Hepatocyte (in vitro differentiated cells): Measurements from ENCODE around the gene DENND5A. TPM values are rescaled to one million over a fixed set of nuclear protein-coding genes. Genes with fewer than 3 reads are reported as not detected.

Source experiments
- DNase-seq: peaks from one replicate; pipeline ENCODE4 v3.0.0-alpha.2; 2016; ENCODE audit warnings: low spot score
- H2AFZ ChIP-seq: fragments of 200-600 bp; sonication (generic); 2 replicates; pipeline ENCODE4 v1.6.0; 2016; ENCODE audit warnings: antibody characterized with exemption, mild to moderate bottlenecking
- H3K27ac ChIP-seq: fragments of 200-600 bp; sonication (generic); 2 replicates; pipeline ENCODE4 v1.5.1; 2016; ENCODE audit warnings: mild to moderate bottlenecking
- H3K27me3 ChIP-seq: fragments of 200-600 bp; sonication (generic); 2 replicates; pipeline ENCODE4 v1.6.1; 2016
- H3K36me3 ChIP-seq: fragments of 200-600 bp; sonication (generic); replicated peaks from 2 replicates; pipeline ENCODE4 v1.5.1; 2016; ENCODE audit warnings: low read depth; ENCODE audit not compliant: insufficient read depth
- H3K4me1 ChIP-seq: fragments of 200-600 bp; sonication (generic); 2 replicates; pipeline ENCODE4 v1.5.1; 2016; ENCODE audit warnings: mild to moderate bottlenecking, moderate library complexity; ENCODE audit not compliant: insufficient read depth
- H3K4me2 ChIP-seq: fragments of 200-600 bp; sonication (generic); 2 replicates; pipeline ENCODE4 v1.6.0; 2016
- H3K4me3 ChIP-seq: fragments of 200-600 bp; sonication (generic); 2 replicates; pipeline ENCODE4 v1.5.1; 2016; ENCODE audit warnings: mild to moderate bottlenecking
- H3K79me2 ChIP-seq: fragments of 200-600 bp; sonication (generic); 2 replicates; pipeline ENCODE4 v1.6.0; 2017; ENCODE audit warnings: mild to moderate bottlenecking
- H3K9me2 ChIP-seq: fragments of 200-600 bp; sonication (generic); replicated peaks from 2 replicates; pipeline ENCODE4 v1.6.0; 2017; ENCODE audit warnings: mild to moderate bottlenecking; ENCODE audit not compliant: insufficient read depth
- H3K9me3 ChIP-seq: fragments of 200-600 bp; sonication (generic); 2 replicates; pipeline ENCODE4 v1.5.1; 2016; ENCODE audit warnings: low read depth, mild to moderate bottlenecking
- H4K20me1 ChIP-seq: fragments of 200-600 bp; sonication (generic); 2 replicates; pipeline ENCODE4 v1.6.0; 2016; ENCODE audit warnings: mild to moderate bottlenecking; ENCODE audit not compliant: insufficient read depth, poor library complexity, severe bottlenecking
- CTCF ChIP-seq: fragments of 200-600 bp; sonication (generic); IDR thresholded peaks from 2 replicates; pipeline ENCODE4 v1.5.1; 2016; ENCODE audit warnings: antibody characterized with exemption, mild to moderate bottlenecking; ENCODE audit not compliant: poor library complexity
- EZH2 ChIP-seq: fragments of 200-600 bp; sonication (generic); IDR thresholded peaks from 2 replicates; pipeline ENCODE4 v1.6.1; 2016; ENCODE audit warnings: antibody characterized with exemption, mild to moderate bottlenecking, borderline replicate concordance
- EZH2phosphoT487 ChIP-seq: fragments of 200-600 bp; sonication (generic); IDR thresholded peaks from one replicate; pipeline ENCODE4 v1.6.1; 2018; ENCODE audit warnings: antibody characterized with exemption, mild to moderate bottlenecking, low read depth, moderate library complexity; ENCODE audit not compliant: unreplicated experiment, severe bottlenecking
- WGBS: methylation state at CpG from one replicate; pipeline ENCODE4 v1.1.6; 2016; ENCODE audit warnings: low lambda C conversion rate; ENCODE audit errors: missing lambda C conversion rate; 5-methylcytosine and 5-hydroxymethylcytosine counted together
- polyA plus RNA-seq: library from polyadenylated mRNA; unstranded; fragments of >200 nt; fragmentation: Nextera tagmentation; extraction: Ambion mirVana; gene quantifications from 2 replicates; pipeline ENCODE4 v1.2.1, GENCODE V29; 2016
- total RNA-seq: library from RNA; depleted of rRNA; stranded (reverse); fragments of >200 nt; gene quantifications from 2 replicates; pipeline ENCODE4 v1.2.3, GENCODE V29; 2014

Gene DENND5A
- total RNA-seq (45.3 and 56.4 TPM in 2 replicates), polyA plus RNA-seq (29.7 and 29.9 TPM in 2 replicates)

GRCh38 chr11:9265211-9266131 lies at the start of gene DENND5A:
TSS of gene DENND5A (minus strand) at chr11:9265350. CDS start at chr11:9265069, 281 bp downstream.
- no peaks in the 10 kb centered on the region for H3K9me2 ChIP-seq
- peaks cover 35% of the 10 kb centered on the region for H3K79me2 ChIP-seq
- no peaks in the 10 kb centered on the region for H3K27me3 ChIP-seq
- WGBS, result 7% methylated on average over 44 of the region's 63 CpGs
- H3K36me3 ChIP-seq, result no peaks in the 10 kb centered on the region
- H3K9me3 ChIP-seq, result no peaks in the 10 kb centered on the region
- H3K4me3 ChIP-seq, result peak within 1 kb of the TSS; percentile 71
- DNase-seq, result peak; percentile 96
- H3K27ac ChIP-seq, result peak within 1 kb of the TSS; percentile 88
- no peak for TF ChIP-seq EZH2
- no peak for TF ChIP-seq CTCF
- TF ChIP-seq EZH2phosphoT487, result no peak
- H4K20me1 ChIP-seq, result peaks cover 21% of the 10 kb centered on the region
- peak within 1 kb of the TSS; percentile 94 for H3K4me2 ChIP-seq
- peak within 1 kb of the TSS; percentile 96 for H2AFZ ChIP-seq
- peaks cover 6% of the 10 kb centered on the region for H3K4me1 ChIP-seq

- H3K27ac ChIP-seq, result peak within 1 kb of the TSS; percentile 92
Measured at GRCh38 chr11:9314291-9315077, 49.3 kb upstream of the DENND5A start, which contains the start of gene TMEM41B. TSS of gene TMEM41B (minus strand) at chr11:9314593. CDS start at chr11:9314441, 152 bp downstream.

More at GRCh38 chr11:9314291-9315077, 49.3 kb upstream of the DENND5A start, which contains the start of gene TMEM41B:
- no peaks in the 10 kb centered on the region for H3K27me3 ChIP-seq
- H3K4me3 ChIP-seq, result peak within 1 kb of the TSS; percentile 88
- peaks cover 23% of the 10 kb centered on the region for H4K20me1 ChIP-seq
- H3K4me1 ChIP-seq, result peaks cover 16% of the 10 kb centered on the region
- no peak for TF ChIP-seq EZH2phosphoT487
- peak; percentile 11 for TF ChIP-seq CTCF
- H3K36me3 ChIP-seq, result no peaks in the 10 kb centered on the region
- H3K9me2 ChIP-seq, result no peaks in the 10 kb centered on the region
- H3K4me2 ChIP-seq, result peak within 1 kb of the TSS; percentile 77
- peaks cover 46% of the 10 kb centered on the region for H3K79me2 ChIP-seq
- DNase-seq, result peak; percentile 98
- 2% methylated on average over 44 of the region's 71 CpGs for WGBS
- H3K9me3 ChIP-seq, result no peaks in the 10 kb centered on the region
- peak within 1 kb of the TSS; percentile 83 for H2AFZ ChIP-seq
